Measurements from ENCODE around the gene GLIS1. TPM values are rescaled to one million over a fixed set of nuclear protein-coding genes. Genes with fewer than 3 reads are reported as not detected.

Gene GLIS1
- total RNA-seq, 1 donor from 2014 or later, result not detected

DNA sequence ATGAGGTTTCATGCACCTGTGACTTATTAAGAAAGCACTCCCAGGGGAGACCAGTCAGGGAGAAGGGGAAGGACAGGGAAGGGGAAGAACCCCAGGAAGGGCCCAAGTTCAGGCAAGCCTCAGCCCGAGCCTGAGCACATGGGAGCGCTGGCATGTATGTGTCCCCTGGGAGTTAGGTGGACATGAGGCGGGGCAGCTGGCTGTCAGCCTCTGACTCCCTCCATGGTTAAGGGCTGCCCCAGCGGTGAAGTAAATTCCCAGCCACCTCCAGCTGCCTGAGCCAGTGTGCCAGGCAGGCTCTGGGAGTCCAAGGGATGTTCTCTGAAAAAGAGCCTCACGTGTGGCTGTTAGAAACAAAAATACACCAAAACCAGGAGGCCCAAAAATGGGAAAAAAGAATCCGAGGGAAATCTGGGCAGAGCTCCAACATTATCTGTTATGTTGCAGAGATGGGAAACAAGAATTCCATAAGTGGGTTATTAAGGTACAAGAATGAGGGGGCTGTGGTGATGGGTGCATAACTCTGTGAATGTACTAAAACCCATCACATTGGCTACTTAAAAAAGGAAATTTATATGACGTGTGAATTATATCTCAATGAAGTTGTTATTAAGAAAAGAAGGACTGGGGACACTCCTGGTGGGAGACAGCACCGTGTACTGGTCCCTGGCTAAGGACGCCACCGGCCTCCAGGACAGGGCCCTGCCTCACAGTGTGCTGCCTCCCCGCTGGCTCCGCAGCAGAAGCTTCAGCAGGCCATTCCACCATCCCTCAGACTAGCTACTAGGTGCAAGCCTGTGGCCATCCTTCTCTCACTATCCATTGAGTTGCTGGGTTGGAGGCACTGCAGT, 261.1 kb downstream of the GLIS1 start:
- H3K27ac Mint-ChIP-seq (ENCODE audit: unreplicated experiment), result peak overlapping the region; percentile 39

DNA sequence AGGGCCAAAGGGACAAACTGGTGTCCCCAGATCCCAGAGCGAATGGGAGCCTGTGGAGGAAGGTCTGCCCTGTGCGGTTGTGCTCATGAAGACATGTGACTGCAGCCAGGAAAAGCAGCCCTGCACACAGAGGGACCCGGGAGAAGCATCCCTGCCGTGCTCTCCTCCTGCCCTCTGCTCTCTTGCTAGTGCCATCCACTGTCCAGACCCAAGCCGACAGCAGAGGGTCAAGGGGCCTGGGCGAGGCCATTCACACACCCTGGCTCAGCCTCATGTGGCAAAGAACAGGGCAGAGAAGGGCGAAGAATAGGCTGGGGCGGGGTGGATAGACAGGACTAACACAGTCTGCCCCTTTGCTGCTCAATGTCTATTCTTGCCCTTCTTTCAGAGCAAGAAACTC, 262.4 kb downstream of the GLIS1 start:
- H3K36me3 Mint-ChIP-seq (ENCODE audit: low read depth, unreplicated experiment), result no peaks in the 10 kb centered on the region
- H3K27me3 Mint-ChIP-seq (ENCODE audit: unreplicated experiment), result peaks cover 2% of the 10 kb centered on the region
- H3K4me1 Mint-ChIP-seq (ENCODE audit: unreplicated experiment), result no peaks in the 10 kb centered on the region
- no peak overlapping the region for H3K27ac Mint-ChIP-seq (ENCODE audit: unreplicated experiment)
- H3K9me3 Mint-ChIP-seq (ENCODE audit: unreplicated experiment), result no peaks in the 10 kb centered on the region
- TF ChIP-seq, protein P1, sequence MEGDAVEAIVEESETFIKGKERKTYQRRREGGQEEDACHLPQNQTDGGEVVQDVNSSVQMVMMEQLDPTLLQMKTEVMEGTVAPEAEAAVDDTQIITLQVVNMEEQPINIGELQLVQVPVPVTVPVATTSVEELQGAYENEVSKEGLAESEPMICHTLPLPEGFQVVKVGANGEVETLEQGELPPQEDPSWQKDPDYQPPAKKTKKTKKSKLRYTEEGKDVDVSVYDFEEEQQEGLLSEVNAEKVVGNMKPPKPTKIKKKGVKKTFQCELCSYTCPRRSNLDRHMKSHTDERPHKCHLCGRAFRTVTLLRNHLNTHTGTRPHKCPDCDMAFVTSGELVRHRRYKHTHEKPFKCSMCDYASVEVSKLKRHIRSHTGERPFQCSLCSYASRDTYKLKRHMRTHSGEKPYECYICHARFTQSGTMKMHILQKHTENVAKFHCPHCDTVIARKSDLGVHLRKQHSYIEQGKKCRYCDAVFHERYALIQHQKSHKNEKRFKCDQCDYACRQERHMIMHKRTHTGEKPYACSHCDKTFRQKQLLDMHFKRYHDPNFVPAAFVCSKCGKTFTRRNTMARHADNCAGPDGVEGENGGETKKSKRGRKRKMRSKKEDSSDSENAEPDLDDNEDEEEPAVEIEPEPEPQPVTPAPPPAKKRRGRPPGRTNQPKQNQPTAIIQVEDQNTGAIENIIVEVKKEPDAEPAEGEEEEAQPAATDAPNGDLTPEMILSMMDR (IDR thresholded peaks at IDR 0.05; ENCODE audit: unreplicated experiment), result no peak
- no peak for DNase-seq (ENCODE audit: low spot score)
- no peak overlapping the region for H3K4me3 Mint-ChIP-seq (ENCODE audit: unreplicated experiment)

More for the DNA sequence above, 261.1 kb downstream of the GLIS1 start:
- TF ChIP-seq, protein P1 (IDR thresholded peaks at IDR 0.05; ENCODE audit: unreplicated experiment), result no peak
- DNase-seq (ENCODE audit: low spot score), result no peak
- no peaks in the 10 kb centered on the region for H3K36me3 Mint-ChIP-seq (ENCODE audit: low read depth, unreplicated experiment)
- H3K9me3 Mint-ChIP-seq (ENCODE audit: unreplicated experiment), result no peaks in the 10 kb centered on the region
- H3K4me1 Mint-ChIP-seq (ENCODE audit: unreplicated experiment), result no peaks in the 10 kb centered on the region
- no peak overlapping the region for H3K4me3 Mint-ChIP-seq (ENCODE audit: unreplicated experiment)
- H3K27me3 Mint-ChIP-seq (ENCODE audit: unreplicated experiment), result peaks cover 3% of the 10 kb centered on the region

DNA sequence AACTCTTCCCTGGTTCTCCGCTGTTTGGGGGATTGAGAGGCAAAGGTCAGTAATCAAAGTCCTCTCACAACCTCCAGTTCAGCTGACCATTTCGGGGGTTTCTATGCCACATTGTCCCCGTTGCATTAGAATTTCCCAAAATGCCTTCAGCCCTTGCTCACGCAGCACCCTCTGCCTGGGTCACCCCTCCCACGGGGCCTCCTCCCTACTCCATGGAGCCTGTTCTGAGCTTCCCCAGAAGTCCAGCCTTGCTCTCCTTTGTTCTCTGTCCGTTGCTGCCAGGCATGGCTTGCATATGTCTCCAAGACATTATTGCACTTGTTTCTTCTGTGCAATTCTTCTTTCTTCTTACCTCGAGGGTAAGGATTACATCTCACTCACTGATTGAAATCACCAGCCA, 263.3 kb downstream of the GLIS1 start:
- Mint-ChIP-seq H3K9me3 (ENCODE audit: unreplicated experiment) (no peaks in the 10 kb centered on the region), H3K27ac (ENCODE audit: unreplicated experiment) (no peak overlapping the region), H3K4me3 (ENCODE audit: unreplicated experiment) (no peak overlapping the region), H3K27me3 (ENCODE audit: unreplicated experiment) (peaks cover 2% of the 10 kb centered on the region), H3K36me3 (ENCODE audit: low read depth, unreplicated experiment) (no peaks in the 10 kb centered on the region), H3K4me1 (ENCODE audit: unreplicated experiment) (no peaks in the 10 kb centered on the region)
- DNase-seq (ENCODE audit: low spot score), result no peak
- TF ChIP-seq, protein P1 (IDR thresholded peaks at IDR 0.05; ENCODE audit: unreplicated experiment), result no peak

DNA sequence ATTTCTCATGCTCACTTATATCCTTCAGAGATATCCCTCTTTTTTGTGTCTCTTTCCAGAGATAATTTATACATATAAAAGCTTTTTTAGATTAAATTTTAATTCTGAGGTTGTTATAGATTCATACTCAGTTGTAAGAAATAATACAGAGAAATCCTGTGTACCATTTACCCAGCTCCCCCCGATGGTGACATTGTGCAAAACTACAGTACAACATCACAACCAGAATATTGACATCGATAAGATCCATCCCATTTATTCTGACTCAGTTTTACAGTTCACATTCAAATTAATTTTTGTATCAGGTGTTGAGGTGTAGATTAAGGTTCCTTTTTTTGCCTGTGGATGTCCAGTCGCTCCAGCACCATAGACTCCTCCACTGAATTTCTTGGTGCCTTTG, 265.5 kb downstream of the GLIS1 start:
- Mint-ChIP-seq H3K4me1 (ENCODE audit: unreplicated experiment) (no peaks in the 10 kb centered on the region), H3K36me3 (ENCODE audit: low read depth, unreplicated experiment) (no peaks in the 10 kb centered on the region), H3K4me3 (ENCODE audit: unreplicated experiment) (no peak overlapping the region), H3K9me3 (ENCODE audit: unreplicated experiment) (no peaks in the 10 kb centered on the region), H3K27me3 (ENCODE audit: unreplicated experiment) (no peaks in the 10 kb centered on the region), H3K27ac (ENCODE audit: unreplicated experiment) (no peak overlapping the region)
- TF ChIP-seq, protein P1 (IDR thresholded peaks at IDR 0.05; ENCODE audit: unreplicated experiment), result peak; percentile 43
- no peak for DNase-seq (ENCODE audit: low spot score)

DNA sequence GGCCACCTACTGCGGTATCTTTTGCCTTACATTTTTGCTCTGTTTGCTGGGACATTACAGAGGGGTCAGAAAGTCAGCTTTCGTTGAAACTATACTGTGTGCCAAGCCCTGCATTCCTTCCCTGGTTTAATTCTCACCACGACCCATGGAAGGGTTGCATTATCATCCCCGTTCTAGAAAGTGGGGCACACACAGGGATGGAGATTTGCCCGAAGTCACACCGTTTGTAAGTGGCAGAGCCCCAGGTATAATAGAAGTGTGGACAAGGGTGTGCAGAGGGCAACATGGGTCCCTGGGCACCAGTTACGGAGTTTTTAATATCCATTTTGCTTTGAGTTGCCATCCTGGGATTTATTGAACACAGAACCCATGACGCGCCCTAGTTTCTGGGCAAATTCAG, 268.0 kb downstream of the GLIS1 start:
- H3K4me1 Mint-ChIP-seq (ENCODE audit: unreplicated experiment), result no peaks in the 10 kb centered on the region
- no peaks in the 10 kb centered on the region for H3K36me3 Mint-ChIP-seq (ENCODE audit: low read depth, unreplicated experiment)
- H3K27me3 Mint-ChIP-seq (ENCODE audit: unreplicated experiment), result peaks cover 2% of the 10 kb centered on the region
- no peak overlapping the region for H3K27ac Mint-ChIP-seq (ENCODE audit: unreplicated experiment)
- H3K4me3 Mint-ChIP-seq (ENCODE audit: unreplicated experiment), result no peak overlapping the region
- TF ChIP-seq, protein P1 (IDR thresholded peaks at IDR 0.05; ENCODE audit: unreplicated experiment), result no peak
- no peaks in the 10 kb centered on the region for H3K9me3 Mint-ChIP-seq (ENCODE audit: unreplicated experiment)
- no peak for DNase-seq (ENCODE audit: low spot score)
